Measurements from ENCODE around the gene RAX.

Gene RAX

DNA sequence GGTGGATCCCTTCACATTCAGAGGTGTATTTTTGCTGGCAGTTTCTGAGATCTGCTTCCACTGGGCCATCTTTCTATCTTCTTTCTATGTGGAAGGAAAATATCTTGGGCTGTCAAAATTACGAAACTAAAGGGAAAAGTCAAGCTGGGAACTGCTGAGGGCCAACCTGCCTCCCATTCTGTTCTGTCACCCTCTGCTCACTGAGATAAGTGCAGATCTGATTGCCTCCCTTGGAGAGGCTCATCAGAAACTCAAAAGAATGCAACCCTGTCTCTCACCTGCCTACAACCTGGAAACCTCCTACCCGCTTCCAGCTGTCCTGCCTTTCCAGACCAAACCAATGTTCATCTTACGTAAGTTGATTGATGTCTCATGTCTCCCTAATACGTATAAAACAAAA is 26.5 kb downstream of the RAX start:
- DNase-seq (ENCODE audit: low spot score): no peak

DNA sequence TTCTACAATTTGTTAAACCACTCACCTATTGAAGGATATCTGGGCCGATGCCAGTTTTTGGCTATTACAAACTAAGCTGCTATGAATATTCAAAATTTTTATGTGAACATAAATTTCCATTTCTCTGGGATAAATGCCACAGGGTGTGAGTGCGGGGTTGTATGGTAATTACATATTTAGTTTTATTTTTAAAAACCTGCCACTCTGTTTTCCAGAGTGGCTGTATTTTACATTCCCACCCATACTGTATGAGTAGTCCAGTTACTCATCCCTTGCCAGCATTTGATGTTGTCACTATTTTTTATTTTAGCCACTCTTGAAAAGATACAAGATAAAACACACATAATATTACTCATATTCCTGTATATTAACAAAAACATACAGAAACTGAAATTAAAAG is 30.3 kb downstream of the RAX start:
- no peak for DNase-seq (ENCODE audit: low spot score)

GRCh38 chr18:59239642-59240041 is 33.6 kb downstream of the RAX start:
- DNase-seq (ENCODE audit: low spot score): no peak

DNA sequence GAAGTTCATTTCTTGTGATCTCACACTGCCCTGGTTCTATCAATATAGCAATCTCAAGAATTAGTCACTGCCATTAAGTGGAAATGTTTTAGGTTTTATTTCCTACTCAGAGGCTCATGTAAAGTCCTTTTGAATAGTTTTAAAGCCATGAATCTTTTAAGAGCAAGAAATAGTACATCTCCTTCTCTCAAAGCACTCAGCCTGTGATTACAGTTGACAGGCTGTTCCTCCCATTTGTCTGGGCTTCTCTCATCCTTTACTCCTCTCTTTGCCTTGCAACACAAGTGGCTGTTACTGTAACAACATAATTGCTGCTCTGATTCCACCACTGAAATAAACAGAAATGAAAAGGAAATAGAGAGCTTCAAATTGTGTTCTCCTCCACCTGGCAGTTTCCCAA is 34.9 kb downstream of the RAX start:
- DNase-seq (ENCODE audit: low spot score): no peak

DNA sequence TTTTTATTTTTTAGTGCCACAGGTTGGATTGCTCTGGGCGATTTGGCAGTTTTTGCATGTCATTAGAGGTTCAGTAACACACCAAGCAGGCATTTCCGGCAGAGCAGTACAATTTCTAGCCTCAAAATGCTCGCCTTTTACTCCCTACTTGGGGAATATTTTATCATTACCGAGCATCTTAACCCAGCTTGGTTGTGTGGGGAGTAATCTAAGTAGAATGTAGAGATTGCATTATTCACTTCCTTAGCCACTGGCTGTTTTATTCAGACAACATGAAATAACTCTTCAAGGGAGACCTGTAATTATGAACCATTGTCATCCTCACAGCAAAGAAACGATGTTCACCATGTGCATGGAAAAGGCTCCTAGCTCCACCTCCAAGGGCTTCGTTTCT is 40.2 kb downstream of the RAX start:
- DNase-seq (ENCODE audit: low spot score): no peak

GRCh38 chr18:59232309-59233016 is 40.8 kb downstream of the RAX start:
- no peak for DNase-seq (ENCODE audit: low spot score)

- no peak for DNase-seq (ENCODE audit: low spot score)
These were observed 41.4 kb downstream of the RAX start for GRCh38 chr18:59231877-59232276.

DNA sequence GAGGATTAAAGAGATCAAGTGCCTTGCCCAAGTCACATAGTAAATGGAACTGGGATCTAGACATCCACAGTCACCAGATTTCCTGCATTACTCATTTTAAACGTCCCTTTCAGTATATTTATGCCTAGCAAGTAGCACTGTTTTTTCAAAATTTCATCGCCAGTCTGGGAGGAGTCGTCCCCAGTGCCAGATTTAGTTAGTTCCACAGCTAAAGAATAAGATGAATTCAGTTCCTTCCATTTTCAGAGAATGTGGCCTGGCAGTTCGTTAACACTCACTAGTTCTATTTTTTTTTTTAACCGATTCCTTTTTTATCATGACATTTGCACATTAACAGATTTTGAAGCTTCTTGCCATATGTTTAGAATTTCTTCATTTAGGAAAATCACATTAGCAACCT is 42.1 kb downstream of the RAX start:
- no peak for DNase-seq (ENCODE audit: low spot score)

DNA sequence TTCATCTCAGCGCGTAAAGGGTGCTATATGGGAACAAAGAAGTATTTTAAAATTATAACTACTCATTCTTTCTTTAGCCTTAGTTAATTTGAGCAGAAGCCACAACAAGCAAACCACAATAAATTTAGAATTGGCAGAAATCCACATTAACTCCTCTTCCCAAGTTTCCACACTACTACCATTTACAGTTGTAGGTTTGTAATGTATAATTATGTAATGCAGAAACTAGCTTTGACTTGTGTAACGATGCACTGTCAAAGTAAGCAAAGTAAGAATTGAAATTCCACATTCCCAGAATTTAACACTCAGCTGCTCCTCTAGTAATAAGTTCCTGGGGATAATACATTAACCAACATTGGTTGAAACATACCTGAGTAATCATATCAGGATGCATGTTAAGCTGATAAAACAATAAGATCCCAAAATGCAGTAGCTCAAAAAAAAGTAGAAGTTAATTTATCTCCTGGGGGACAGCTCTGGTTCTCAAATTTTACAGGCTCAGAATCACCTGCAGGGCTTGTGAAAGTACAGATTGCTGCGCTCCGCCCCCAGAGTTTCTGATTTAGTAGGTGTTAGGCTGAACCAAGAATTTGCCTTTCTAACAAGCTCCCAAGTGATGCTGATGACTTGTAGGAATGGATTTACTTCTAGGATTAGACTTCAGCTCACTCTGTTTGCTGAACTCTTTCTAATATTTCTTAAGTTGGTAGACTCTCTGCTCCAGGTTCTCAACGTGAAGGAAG is 43.4 kb downstream of the RAX start:
- DNase-seq (ENCODE audit: low spot score): no peak

- DNase-seq (ENCODE audit: low spot score): no peak
These were observed 44.1 kb downstream of the RAX start for GRCh38 chr18:59229191-59229590.

DNA sequence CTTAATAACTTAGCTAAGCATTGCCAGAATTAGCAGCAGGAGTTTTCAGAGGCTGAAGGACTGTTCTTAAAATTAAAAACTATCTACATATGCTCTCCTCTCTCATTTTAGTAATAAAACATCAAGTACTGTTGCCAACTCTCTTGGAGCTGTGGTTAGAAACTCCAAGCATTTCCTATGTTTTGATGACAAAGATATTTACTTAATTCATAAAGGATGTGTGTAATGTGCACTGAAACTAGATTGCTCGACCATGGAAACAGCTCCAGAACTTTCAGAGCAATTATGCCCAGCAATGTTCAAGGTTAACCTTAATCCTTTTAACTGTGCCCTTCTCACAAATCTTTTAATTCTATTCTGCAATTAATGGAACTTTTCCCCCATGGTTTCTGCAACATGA is 44.9 kb downstream of the RAX start:
- DNase-seq (ENCODE audit: low spot score): no peak

DNA sequence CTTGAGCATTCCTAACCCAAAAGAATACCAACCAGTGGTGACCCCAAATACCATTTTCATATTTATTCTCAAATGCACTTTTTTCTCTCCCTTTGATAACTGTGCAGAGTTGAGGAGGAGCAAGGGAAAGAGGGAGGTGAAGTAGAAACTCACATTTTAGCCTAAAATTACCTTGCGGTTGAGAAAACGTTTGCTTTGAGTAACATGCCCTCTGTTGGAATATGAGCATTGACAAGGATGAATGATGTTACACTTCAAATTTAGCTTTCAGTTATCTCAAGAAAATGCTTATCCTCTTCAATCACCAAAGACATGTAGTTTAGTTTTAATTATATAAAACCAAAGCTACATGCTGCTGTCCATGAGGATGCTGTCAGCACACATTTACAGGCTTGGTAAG is 50.9 kb downstream of the RAX start:
- DNase-seq (ENCODE audit: low spot score): no peak

DNA sequence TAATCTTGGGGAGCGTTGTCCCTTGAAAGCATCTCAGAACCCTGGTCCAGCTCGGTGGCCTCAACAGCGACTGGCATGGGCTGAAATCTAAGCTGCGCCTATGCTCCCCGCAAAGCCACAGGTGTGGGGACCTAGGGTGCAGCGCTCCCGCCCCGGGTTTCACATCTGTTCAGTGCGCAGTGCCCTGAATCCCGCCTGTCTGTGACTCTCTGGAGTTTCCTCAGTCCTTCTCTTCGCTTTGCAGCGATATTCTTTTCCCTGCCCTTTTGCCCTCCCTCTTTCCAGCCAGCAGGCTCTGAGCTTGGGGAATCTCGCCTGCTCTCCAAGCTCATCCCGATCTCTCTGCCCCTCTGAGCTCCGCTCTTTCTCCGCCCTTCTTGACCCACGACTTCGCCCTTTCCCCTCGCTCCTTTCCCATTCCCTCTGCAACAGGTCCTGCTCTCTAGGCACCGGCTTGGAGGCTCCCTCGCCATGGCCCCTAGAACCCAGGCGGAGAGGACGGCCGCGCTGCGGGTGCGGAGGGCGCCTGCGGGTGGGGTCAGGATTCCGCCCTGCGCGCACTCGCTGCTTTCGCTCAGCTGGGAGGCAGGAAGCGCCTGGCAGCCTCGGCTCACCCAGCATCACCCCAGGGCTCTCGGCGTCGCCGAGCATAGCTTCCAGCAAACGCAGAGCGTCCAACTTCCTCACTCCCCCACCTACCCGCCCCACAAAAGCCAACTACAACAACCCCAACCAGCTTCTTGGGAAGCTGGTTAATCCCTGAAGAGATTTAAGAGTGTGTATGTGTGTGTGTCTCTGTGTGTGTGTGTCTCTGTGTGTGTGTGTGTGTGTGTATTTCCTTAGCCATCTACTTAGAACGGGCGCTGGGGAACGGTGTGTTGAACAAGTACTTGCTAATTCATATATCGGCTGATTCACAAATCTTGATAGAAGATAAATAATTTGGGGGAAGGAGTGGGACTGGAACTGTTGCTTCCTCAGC is 52.2 kb downstream of the RAX start:
- no peak for DNase-seq (ENCODE audit: low spot score)

- no peak for DNase-seq (ENCODE audit: low spot score)
These were observed 53.0 kb downstream of the RAX start for GRCh38 chr18:59220164-59220783.

GRCh38 chr18:59219672-59220163 is 53.5 kb downstream of the RAX start, which contains the start of gene GRP:
Gene GRP (plus strand): TSS chr18:59220158. CDS start chr18:59220266, 108 bp downstream.
- DNase-seq (ENCODE audit: low spot score): no peak

DNA sequence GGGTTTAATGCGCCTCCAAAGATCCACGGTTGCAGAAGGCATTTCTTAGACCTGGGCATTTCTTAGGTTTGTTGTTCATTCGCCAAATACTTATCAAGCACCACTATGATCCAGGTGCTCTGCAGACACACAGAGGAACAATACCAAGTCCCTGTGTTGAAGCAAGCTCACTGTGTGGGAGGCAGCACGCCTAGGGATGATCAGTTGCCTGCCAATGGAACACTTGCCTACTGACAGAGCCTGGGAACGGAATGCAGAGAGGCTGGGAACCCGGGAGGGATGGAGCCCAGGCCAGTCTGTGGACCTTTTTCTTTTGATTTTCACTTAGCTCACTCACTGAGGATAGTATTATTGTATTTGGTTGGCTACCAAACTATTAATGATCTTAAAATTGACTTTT is 55.2 kb downstream of the RAX start:
- DNase-seq (ENCODE audit: low spot score): no peak

All from RKO (cell line).